Measurements from ENCODE around the gene WRAP53. TPM values are rescaled to one million over a fixed set of nuclear protein-coding genes. Genes with fewer than 3 reads are reported as not detected.

WRAP53 gene
- total and polyA plus RNA-seq, 9 donors, result 1.1 to 10.1 (median 6.1) TPM

- TF ChIP-seq POLR2A (IDR thresholded peaks at IDR 0.05), result no peak
- no peak for TF ChIP-seq EP300 (IDR thresholded peaks at IDR 0.05)
- TF ChIP-seq CTCF (IDR thresholded peaks at IDR 0.05), result no peak
- intact Hi-C loops (cut with DNase I), result no loop called here
- WGBS, 3 donors, result 83 to 92% (median 87%) methylated on average over 5 of the region's 5 CpGs
These were observed 11.7 kb upstream of the WRAP53 start for GRCh38 chr17:7676533-7676932.

GRCh38 chr17:7677388-7678067 lies 10.7 kb upstream of the WRAP53 start:
- Histone ChIP-seq H3K4me1 (ENCODE audit: insufficient read depth) (no peaks in the 10 kb centered on the region), H3K36me3 (no peaks in the 10 kb centered on the region), H3K9me3 (no peaks in the 10 kb centered on the region), H3K27me3 (no peaks in the 10 kb centered on the region), H3K4me3 (no peak overlapping the region), H3K27ac (no peak overlapping the region)
- DNase-seq, result no peak
- no peak for TF ChIP-seq CTCF (IDR thresholded peaks at IDR 0.05)
- no peak for TF ChIP-seq POLR2A (IDR thresholded peaks at IDR 0.05)
- TF ChIP-seq EP300 (IDR thresholded peaks at IDR 0.05), result no peak
- WGBS, 3 donors, result 76 to 79% (median 76%) methylated on average over 10 of the region's 10 CpGs
- intact Hi-C loops (cut with DNase I), result no loop called here

More at GRCh38 chr17:7676533-7676932, 11.7 kb upstream of the WRAP53 start:
- Histone ChIP-seq H3K9me3 (no peaks in the 10 kb centered on the region), H3K27me3 (no peaks in the 10 kb centered on the region), H3K4me3 (no peak overlapping the region), H3K4me1 (ENCODE audit: insufficient read depth) (no peaks in the 10 kb centered on the region), H3K27ac (no peak overlapping the region), H3K36me3 (no peaks in the 10 kb centered on the region)
- no peak for DNase-seq

GRCh38 chr17:7684851-7685532 lies 3.3 kb upstream of the WRAP53 start:
- no peak for DNase-seq
- 39 to 56% (median 42%) methylated on average over 15 of the region's 15 CpGs for WGBS, 3 donors
- peak overlapping the region; percentile 74 to 93 for H3K27ac ChIP-seq
- peak overlapping the region; percentile 94 for H3K4me3 ChIP-seq
- intact Hi-C loops (cut with DNase I), result loop anchor here (5.0 to 10.0 kb wide), 4 partner anchors 33 to 200 kb away; partner anchors contain the start of genes SHBG (in 3 of the 4), ATP1B2 (in 2 of the 4), POLR2A (in 1 of the 4) and SLC35G6 (in 1 of the 4)
- no peaks in the 10 kb centered on the region for H3K9me3 ChIP-seq
- no peak for TF ChIP-seq POLR2A (IDR thresholded peaks at IDR 0.05)
- no peak for TF ChIP-seq CTCF (IDR thresholded peaks at IDR 0.05)
- TF ChIP-seq EP300 (IDR thresholded peaks at IDR 0.05), result no peak
- H3K4me1 ChIP-seq (ENCODE audit: insufficient read depth), result peaks cover 7% of the 10 kb centered on the region
- H3K27me3 ChIP-seq, result no peaks in the 10 kb centered on the region
- no peaks in the 10 kb centered on the region for H3K36me3 ChIP-seq

- H3K27ac ChIP-seq, result peak overlapping the region; percentile 74 to 93
- no peaks in the 10 kb centered on the region for H3K27me3 ChIP-seq
- intact Hi-C loops (cut with DNase I), result loop anchor here (2.0 to 10.0 kb wide), 5 partner anchors 33 to 201 kb away; partner anchors contain the start of genes SHBG (in 3 of the 4), ATP1B2 (in 2 of the 4), POLR2A (in 1 of the 4) and SAT2 (in 1 of the 4)
- peaks cover 7% of the 10 kb centered on the region for H3K4me1 ChIP-seq (ENCODE audit: insufficient read depth)
- WGBS, 3 donors, result 2 to 5% (median 2%) methylated on average over 44 of the region's 44 CpGs
- peak; percentile 90 to 93 (median 91) for DNase-seq
- TF ChIP-seq POLR2A (IDR thresholded peaks at IDR 0.05) (peak; percentile 87), EP300 (IDR thresholded peaks at IDR 0.05) (no peak), CTCF (IDR thresholded peaks at IDR 0.05) (no peak)
- H3K9me3 ChIP-seq, result no peaks in the 10 kb centered on the region
- H3K36me3 ChIP-seq, result no peaks in the 10 kb centered on the region
- peak overlapping the region; percentile 94 for H3K4me3 ChIP-seq
These were observed 2.6 kb upstream of the WRAP53 start for GRCh38 chr17:7685533-7686221.
